HEK293 (cell line): ENCODE measurements around the gene OTOF.

Source experiments
- CTCF ChIP-seq: fragments of 450-650 bp; formaldehyde crosslinking; IDR thresholded peaks from 2 replicates; pipeline ENCODE4 v1.5.1; 2016; ENCODE audit warnings: missing biosample characterization, missing genetic modification characterization
- HIC1 ChIP-seq: fragments of 450-650 bp; formaldehyde crosslinking; IDR thresholded peaks from 2 replicates; pipeline ENCODE4 v1.5.1; 2016; ENCODE audit warnings: missing biosample characterization, missing genetic modification characterization
- YY1 ChIP-seq: fragments of 450-650 bp; formaldehyde crosslinking; IDR thresholded peaks from 2 replicates; pipeline ENCODE4 v1.5.1; 2018; ENCODE audit warnings: missing biosample characterization, missing genetic modification characterization
- ZNF513 ChIP-seq: fragments of 450-650 bp; IDR thresholded peaks from 2 replicates; pipeline ENCODE4 v1.5.1; 2018; ENCODE audit warnings: missing biosample characterization, missing genetic modification characterization

GRCh38 chr2:26422947-26423629 is 54.8 kb downstream of the OTOF start:
- no peak for TF ChIP-seq CTCF
- TF ChIP-seq HIC1 (tag by site-specific recombination), result no peak
- TF ChIP-seq YY1 (tag by site-specific recombination), result no peak
- no peak for TF ChIP-seq ZNF513 (tag by site-specific recombination)
